Measurements from ENCODE around the gene ZNF511. TPM values are rescaled to one million over a fixed set of nuclear protein-coding genes. Genes with fewer than 3 reads are reported as not detected.

Gene ZNF511
- total RNA-seq, 2 experiments from 2014 or later, result 58.0 to 60.1 TPM

DNA sequence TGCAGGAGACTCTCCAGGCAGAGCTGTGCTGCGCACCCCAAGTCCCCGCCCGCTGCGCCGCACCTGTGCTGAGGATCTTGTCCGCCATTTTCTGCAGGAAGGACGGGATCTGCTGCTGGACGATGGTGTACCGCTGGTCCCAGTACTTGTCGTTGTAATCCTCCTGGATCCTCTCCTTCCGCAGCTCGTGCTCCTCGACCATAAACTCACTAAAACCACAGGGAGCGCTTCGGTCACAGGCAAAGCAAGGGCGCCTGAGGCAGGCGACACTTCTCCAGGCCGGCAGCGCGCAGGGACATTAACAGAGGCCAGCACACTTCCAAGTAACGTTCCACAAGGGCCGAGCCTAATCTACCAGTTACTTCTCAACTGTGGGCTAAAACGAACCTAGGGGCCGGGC, 19.0 kb upstream of the ZNF511 start:
- peaks cover 43% of the 10 kb centered on the region for H3K36me3 Mint-ChIP-seq (ENCODE audit: low read depth)
- TF ChIP-seq, protein P1, sequence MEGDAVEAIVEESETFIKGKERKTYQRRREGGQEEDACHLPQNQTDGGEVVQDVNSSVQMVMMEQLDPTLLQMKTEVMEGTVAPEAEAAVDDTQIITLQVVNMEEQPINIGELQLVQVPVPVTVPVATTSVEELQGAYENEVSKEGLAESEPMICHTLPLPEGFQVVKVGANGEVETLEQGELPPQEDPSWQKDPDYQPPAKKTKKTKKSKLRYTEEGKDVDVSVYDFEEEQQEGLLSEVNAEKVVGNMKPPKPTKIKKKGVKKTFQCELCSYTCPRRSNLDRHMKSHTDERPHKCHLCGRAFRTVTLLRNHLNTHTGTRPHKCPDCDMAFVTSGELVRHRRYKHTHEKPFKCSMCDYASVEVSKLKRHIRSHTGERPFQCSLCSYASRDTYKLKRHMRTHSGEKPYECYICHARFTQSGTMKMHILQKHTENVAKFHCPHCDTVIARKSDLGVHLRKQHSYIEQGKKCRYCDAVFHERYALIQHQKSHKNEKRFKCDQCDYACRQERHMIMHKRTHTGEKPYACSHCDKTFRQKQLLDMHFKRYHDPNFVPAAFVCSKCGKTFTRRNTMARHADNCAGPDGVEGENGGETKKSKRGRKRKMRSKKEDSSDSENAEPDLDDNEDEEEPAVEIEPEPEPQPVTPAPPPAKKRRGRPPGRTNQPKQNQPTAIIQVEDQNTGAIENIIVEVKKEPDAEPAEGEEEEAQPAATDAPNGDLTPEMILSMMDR (IDR thresholded peaks at IDR 0.05), result no peak
- POLR2A ChIA-PET, result no interaction called here

DNA sequence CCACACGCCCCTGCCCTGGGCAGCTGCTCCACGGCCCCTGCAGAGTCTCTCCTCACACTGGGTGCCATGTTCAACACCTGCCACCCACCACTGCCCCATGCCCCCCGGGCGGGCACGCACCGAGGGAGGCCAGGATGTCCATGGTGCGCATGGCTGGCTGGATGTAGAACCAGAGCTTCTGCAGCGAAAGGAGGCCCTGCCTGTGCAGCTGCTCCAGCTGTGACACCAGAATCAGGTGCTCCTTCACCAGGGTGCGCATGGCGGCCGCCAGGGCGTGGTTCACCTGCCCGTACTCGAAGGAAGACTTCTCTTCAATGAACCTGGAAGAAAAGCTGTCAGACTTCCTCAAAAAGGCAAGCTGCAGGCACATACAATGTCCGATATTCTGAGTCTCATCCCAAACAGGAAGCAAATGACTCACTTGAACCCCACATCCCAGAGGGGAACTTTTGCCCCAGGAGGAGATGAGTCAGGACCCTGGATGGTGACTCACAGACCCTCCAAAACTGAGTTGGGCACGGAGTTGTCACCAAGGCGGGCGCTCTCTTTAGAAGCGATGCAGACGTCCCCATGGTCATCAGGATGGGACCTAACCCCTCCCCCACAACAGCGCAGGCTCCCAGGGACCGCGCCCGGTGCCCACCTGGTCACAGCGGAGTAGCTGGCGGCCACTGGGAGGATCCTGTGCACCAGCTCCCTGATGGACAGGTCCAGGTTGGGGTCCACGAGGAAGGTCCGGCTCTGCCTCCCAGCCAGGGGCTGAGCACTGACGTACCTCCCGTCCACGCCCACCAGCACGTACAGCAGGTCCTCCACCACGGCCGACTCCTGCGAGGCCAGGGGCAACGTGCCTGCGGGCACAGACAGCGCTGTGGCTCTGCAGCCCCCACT, 15.6 kb upstream of the ZNF511 start:
- H3K4me1 Mint-ChIP-seq (ENCODE audit: low read depth), result peaks cover 5% of the 10 kb centered on the region
- CTCF ChIA-PET, result interaction anchor here (2.8 kb wide), 1 partner anchor 14 kb away, joined by 11 read pairs; no protein-coding TSS in a partner anchor
- H3K36me3 Mint-ChIP-seq (ENCODE audit: low read depth), result peaks cover 44% of the 10 kb centered on the region
- H3K27ac Mint-ChIP-seq, result no peak overlapping the region
- intact Hi-C loops (cut with micrococcal nuclease), result no loop called here
- ATAC-seq (peak; percentile 55), DNase-seq (peak; percentile 29)
- H3K27me3 Mint-ChIP-seq, result no peaks in the 10 kb centered on the region
- TF ChIP-seq, protein P1 (IDR thresholded peaks at IDR 0.05), result no peak
- H3K4me3 Mint-ChIP-seq, result no peak overlapping the region
- H3K9me3 Mint-ChIP-seq, result no peaks in the 10 kb centered on the region
- POLR2A ChIA-PET, result interaction anchor here (0.7 to 0.9 kb wide), 2 partner anchors 14 to 16 kb away, joined by 3 to 4 read pairs; no protein-coding TSS in a partner anchor

More for the DNA sequence above, 19.0 kb upstream of the ZNF511 start:
- CTCF ChIA-PET, result interaction anchor here (1.2 kb wide), 1 partner anchor 149 kb away, joined by 3 read pairs; no protein-coding TSS in a partner anchor
- ATAC-seq, result no peak
- DNase-seq, result no peak
- Mint-ChIP-seq H3K9me3 (no peaks in the 10 kb centered on the region), H3K27me3 (no peaks in the 10 kb centered on the region), H3K4me1 (ENCODE audit: low read depth) (peaks cover 5% of the 10 kb centered on the region), H3K4me3 (no peak overlapping the region), H3K27ac (no peak overlapping the region)
- intact Hi-C loops (cut with micrococcal nuclease), result no loop called here

DNA sequence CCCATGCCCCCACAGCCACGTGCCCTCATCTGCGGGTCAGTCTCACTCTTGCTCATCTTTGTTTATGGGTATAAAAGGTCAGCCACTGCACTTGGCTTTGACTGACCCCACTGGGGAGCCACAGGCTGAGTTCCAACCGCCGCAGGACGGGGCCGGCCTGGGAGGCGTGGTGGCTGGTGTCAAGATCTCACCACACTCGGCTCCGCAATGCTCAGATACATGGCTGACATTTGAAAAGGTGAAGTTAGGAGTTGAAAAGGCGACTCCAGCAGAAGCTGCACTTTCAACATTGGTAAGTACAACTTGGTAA, 14.9 kb upstream of the ZNF511 start:
- Mint-ChIP-seq H3K4me1 (ENCODE audit: low read depth) (peaks cover 5% of the 10 kb centered on the region), H3K4me3 (no peak overlapping the region), H3K27ac (no peak overlapping the region), H3K36me3 (ENCODE audit: low read depth) (peaks cover 42% of the 10 kb centered on the region), H3K9me3 (no peaks in the 10 kb centered on the region), H3K27me3 (no peaks in the 10 kb centered on the region)
- DNase-seq (no peak), ATAC-seq (no peak)
- ChIA-PET POLR2A (interaction anchor here (1.3 kb wide), 1 partner anchor 14 kb away, joined by 4 read pairs; no protein-coding TSS in a partner anchor), CTCF (interaction anchor here (2.8 kb wide), 1 partner anchor 14 kb away, joined by 11 read pairs; no protein-coding TSS in a partner anchor)
- TF ChIP-seq, protein P1 (IDR thresholded peaks at IDR 0.05), result no peak
- intact Hi-C loops (cut with micrococcal nuclease), result no loop called here

DNA sequence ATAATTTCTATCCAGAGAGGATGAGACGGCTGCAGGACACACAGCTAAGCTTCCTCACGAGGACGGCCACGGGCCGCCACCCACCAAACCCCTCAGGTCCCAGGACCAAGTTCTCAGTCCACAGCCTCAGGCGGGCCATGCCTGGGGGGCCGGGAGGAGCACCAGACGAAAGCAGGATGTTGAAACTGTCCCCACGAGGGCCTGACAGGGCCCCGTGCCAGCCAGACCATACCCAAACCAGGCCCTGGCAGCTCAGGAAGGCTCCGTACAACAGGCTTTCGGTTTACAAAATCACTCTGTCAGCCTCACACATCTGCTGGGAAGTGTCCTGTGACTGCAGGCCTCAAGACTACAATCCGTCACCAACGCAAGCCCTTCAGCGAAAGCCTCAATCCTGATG, 14.5 kb upstream of the ZNF511 start:
- TF ChIP-seq, protein P1 (IDR thresholded peaks at IDR 0.05), result no peak
- ATAC-seq (no peak), DNase-seq (no peak)
- intact Hi-C loops (cut with micrococcal nuclease), result no loop called here
- no peaks in the 10 kb centered on the region for H3K9me3 Mint-ChIP-seq
- POLR2A ChIA-PET, result interaction anchor here (1.3 kb wide), 1 partner anchor 13 kb away, joined by 4 read pairs; no protein-coding TSS in a partner anchor
- H3K36me3 Mint-ChIP-seq (ENCODE audit: low read depth), result peaks cover 39% of the 10 kb centered on the region
- CTCF ChIA-PET, result interaction anchor here (2.8 kb wide), 1 partner anchor 13 kb away, joined by 11 read pairs; no protein-coding TSS in a partner anchor
- H3K27ac Mint-ChIP-seq, result no peak overlapping the region
- no peaks in the 10 kb centered on the region for H3K27me3 Mint-ChIP-seq
- peaks cover 5% of the 10 kb centered on the region for H3K4me1 Mint-ChIP-seq (ENCODE audit: low read depth)
- no peak overlapping the region for H3K4me3 Mint-ChIP-seq

All from activated CD8-positive, alpha-beta T cell treated with anti-CD3 and anti-CD28 coated beads for 36 hours (primary cell).